Femur (tissue), 1 donor: ENCODE data around the gene SYMPK.
A peak's percentile ranks its signal among the peaks of the same experiment; 100 is the strongest.

Experiments
- DNase-seq: peaks from one replicate; pipeline ENCODE4 v3.0.0-alpha.2; 2017

SYMPK gene

DNA sequence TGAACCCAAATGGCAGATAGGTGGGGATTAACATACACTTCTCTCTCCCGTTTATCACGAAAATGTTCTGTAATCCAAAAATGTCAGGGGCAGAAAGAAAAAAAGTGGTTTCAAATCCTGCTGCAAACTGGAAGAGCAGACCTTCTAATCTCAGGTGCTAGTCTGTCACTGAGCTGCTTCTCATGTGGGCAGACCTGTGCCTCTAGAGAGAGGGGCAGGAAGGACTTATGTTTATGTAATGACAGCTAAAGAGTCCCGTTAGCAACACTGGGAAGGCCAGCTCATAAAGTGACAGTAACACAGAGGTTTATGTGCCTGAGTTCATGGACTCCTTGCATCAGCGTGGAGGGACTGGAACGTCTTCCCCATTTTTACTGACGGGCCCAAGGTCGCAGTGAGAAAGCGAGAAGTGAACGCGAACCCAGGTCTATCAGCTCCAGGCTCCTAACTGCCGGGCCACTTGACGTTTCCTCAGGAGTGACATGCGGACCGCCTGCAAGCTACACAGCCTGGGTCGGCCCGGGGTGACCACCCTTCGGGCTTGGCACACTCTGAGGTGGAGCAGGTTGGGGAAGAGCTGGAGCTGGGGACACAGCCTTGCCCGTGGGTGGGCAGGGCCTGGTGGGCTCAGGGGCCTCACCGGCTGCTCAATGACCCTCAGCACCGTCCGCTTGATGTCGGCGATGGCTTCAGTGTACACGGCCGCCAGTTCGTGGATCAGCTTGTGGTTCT is 38.2 kb downstream of the SYMPK start:
- no peak for DNase-seq

DNA sequence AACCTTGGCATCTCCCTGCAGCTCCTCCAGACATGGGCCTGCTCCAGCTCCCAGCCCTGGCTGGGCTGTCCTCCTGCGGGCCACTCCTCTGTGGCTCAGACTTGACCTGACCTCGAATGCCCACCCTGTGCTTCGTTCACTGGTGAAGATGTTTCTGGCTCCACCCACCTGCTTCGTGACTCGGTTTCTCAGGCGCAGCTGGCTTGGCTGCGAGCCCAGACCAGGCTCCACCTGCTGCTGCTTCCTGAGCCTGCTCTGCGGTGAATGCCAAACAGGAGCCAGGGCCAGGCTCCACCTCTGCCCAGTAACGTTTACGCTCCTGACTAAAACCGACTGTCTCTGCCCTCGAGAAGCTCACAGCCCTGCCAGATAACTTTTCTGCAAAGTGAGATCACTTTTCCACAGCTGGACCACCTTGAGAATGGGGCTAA is 38.9 kb downstream of the SYMPK start:
- DNase-seq: no peak

- DNase-seq: no peak
Observed at GRCh38 chr19:45823182-45823581, 39.8 kb downstream of the SYMPK start.

GRCh38 chr19:45822716-45823115 is 40.2 kb downstream of the SYMPK start:
- no peak for DNase-seq

- DNase-seq: no peak
Observed at GRCh38 chr19:45821570-45821969, 41.4 kb downstream of the SYMPK start.

- no peak for DNase-seq
Observed at GRCh38 chr19:45821103-45821521, 41.8 kb downstream of the SYMPK start.

DNA sequence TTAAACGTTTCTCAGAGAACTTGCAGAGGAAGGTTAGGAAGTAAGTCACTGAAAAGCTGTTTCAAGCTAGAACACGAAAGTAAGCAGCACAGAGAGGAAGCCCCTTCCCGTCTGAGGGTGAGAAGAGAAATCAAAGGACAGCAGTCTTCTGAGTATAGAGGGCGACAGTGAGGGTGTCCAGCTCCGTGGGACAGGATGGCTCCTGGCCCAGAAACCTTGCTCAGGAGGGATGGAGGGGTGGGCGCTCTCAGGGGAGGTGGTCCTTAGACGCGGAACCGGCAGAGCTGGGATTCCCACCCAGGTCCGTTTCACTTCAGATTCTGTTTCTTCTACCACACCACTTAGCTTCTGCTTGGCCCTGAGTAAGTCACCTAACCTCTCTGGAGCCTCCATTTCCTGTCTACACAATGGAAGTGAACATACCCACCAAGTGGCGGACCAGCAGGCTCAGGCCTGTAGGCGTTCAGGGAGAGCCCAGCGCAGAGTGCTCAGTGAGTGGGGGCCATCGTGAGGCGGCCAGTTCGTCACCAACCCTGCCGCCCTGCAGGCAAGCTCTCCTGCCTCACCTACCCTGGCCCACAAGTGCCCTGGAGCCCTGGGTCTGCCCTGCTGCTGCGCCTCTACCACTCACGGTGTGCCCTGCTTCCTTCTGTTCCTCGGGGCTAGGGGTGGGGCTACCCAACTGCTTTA is 42.4 kb downstream of the SYMPK start:
- DNase-seq: no peak

DNA sequence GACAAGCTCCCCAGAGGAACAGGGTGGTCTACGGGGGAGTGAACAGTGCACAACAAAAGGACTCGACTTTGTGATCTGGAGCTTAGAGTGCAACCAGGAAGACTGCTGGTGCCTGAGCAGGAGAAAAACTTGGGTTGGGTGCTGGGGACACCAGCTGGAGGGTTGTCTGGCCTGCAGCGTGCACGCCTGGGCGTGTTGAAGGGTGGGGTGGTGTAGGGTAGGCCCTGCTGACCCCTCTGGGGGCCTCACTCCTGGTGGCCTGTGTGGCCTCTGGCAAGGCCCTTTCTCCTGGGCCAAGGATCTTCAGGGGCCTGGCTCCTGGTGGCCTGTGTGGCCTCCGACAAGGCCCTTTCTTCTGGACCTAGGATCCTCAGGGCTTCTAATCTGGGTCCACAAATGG is 43.2 kb downstream of the SYMPK start:
- no peak for DNase-seq

DNA sequence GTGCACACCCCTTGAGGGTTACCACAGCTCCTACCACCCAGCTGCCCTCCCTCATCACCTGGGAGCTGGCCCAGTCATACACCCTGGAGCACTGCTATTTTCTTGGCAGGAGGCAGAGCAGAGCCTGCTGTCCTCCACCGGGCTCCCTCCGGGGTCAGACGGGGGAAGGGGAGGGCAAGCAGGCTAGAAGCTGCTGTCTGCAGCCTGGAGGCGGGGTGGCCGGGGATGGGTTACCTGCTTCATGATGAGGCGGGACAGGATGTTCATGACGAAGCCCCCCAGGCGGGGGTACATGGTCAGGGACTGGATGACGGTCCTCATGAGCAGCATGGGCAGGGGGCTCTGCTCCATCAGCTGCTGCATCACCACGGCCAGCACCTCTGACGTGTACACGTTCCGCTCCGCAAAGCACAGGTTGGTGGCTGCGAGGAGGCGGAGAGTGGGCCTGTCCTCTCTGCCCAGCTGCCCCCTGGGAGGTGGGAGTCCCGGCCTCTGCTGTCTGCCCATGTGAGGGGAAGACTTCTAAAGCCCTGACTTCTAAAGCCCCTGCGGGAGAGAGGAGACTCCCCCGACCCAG is 45.1 kb downstream of the SYMPK start:
- DNase-seq: peak; percentile 32

- DNase-seq: peak; percentile 95
Observed at GRCh38 chr19:45817010-45817724, 45.8 kb downstream of the SYMPK start.

GRCh38 chr19:45816236-45817009 is 46.5 kb downstream of the SYMPK start:
- DNase-seq: no peak

- DNase-seq: peak; percentile 72
Observed at GRCh38 chr19:45815481-45816216, 47.3 kb downstream of the SYMPK start.

DNA sequence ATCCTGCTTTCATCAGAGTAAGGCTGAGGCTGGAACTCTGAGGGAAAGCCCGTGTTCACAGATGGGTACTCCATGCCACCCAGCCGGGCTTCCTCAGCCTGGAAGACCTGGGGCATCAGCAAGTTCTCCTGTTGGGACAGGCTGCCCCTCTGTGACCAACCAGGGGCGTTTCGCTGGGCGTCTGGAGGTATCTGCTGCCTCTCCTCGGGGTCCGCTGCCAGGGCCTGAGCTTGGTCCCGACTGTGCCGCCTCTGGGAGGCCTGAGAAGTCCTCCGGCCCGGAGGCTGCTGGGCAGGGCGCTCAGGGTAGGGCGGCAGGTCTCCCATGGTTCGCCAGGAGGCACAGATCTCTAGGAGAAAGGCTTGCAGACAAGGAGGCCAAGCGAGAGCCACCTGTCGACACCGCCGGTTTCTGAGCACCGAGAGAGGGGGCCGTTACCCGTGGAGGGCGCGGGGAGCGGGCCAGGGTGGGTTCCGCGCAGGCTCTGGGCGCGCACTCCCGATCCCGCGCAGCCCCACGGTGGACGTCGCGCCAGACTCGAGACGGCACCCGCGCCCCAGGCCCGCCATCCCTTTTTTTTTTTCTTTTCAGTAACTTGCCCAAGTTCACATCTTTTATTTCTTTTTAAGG is 48.0 kb downstream of the SYMPK start, which contains the start of gene RSPH6A:
TSS of gene RSPH6A (minus strand) at position 458 of the 630 bp plus-strand sequence. CDS start at position 326, 132 bp downstream.
- no peak for DNase-seq

DNA sequence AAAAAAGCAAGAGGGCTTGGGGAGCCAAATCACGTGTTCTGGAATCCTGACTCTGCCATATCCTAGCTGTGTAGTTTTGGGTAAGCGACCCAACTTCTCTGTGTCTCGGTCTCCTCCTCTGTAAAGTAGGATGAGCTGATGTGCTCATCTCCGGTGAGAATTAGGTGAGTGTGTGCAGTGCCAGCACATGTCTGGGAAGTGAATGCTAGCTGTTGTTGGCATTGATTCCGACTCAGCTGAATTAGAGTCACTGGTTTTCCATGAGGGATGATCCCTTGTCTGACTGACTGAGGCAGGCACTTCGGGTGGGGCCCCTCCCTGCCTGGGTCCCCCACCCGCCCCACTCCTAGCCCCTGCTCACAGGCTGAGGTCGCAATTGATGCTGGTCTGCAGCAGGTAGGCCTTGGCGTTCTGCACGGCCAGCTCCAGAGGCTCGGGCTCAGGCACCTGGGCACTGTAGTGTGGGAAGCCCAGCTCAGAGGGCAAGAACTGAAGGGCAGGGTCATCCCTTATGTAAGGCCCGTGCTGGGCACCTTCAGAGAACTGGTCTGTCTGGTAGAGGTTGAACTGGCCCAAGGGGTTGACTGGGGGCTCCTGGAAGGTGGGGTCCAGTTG is 48.7 kb downstream of the SYMPK start:
- DNase-seq: no peak

DNA sequence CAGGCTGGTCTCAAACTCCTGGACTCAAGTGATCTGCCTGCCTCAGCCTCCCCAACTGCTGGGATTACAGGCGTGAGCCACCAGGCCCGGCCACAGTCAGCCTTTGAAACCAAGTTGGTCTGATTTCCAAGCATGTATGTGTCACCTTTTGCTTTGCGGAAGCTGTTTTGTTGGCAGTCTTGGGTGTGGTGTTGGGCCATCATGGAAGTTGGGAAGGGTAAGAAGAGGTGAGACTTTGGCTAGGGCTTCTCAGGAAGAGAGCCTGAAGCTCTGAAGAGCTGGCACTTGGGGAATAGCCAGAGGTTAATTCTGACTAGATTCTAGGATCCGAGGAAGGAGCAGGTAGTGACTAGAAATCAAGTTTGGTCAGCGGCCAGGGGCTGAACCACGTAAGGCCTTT is 50.6 kb downstream of the SYMPK start:
- DNase-seq: no peak

DNA sequence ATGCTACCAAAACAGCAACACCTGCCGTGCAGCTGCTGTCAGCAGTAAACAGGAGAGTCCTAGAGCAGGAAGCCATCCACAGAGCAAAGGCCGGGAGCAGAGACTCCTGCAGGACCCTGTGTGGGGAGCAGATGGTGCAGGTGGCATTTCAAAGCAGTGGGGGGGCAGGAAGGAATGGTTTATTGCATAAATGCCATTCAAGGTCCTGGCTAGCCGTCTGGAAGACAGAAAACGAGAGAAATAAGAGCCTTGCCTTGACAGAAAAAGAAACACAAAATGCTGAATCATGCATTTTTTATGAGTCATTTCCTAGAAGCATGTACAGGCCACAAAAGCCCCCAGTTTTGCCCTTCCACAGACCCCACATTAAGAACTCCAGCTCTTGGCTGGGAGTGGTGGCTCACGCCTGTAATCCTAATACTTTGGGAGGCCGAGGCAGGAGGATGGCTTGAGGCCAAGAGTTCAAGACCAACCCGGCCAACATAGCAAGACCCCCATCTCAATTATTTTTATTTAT is 53.2 kb downstream of the SYMPK start:
- no peak for DNase-seq

DNA sequence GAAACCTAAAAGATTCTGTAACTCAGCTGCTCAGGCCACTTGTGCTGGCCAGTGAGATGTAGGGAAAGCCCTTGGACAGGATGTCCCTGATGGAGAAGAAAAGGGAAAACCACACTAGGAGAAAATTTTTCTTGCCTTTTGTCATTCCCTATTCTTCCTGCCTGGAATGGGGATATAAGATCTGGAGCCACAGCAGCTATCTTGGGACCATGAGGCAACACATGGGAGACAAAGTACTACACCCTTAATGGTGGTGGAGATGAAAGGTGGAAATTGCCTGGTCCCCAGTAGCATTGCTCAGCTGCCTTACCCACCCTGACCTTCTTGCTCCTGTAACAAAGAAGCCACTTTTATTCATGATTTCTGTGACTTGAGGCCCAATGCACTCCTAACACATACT is 57.2 kb downstream of the SYMPK start:
- no peak for DNase-seq

GRCh38 chr19:45804959-45805230 is 58.1 kb downstream of the SYMPK start:
- DNase-seq: no peak

GRCh38 chr19:45804140-45804958 is 58.6 kb downstream of the SYMPK start:
- no peak for DNase-seq

- no peak for DNase-seq
Observed at GRCh38 chr19:45801603-45802175, 61.3 kb downstream of the SYMPK start.
